GM15510 (cell line): ENCODE results near the gene ITM2A.

Source experiments
- POLR2A ChIP-seq: IDR thresholded peaks from 3 replicates; pipeline ENCODE4 v1.6.1; 2011; ENCODE audit warnings: borderline replicate concordance; ENCODE audit not compliant: insufficient read length; ENCODE audit errors: extremely low read depth

Gene ITM2A

GRCh38 chrX:79366873-79367749 lies at the start of gene ITM2A:
Gene ITM2A, minus strand, starts transcription at chrX:79367334. Its CDS starts 119 bp downstream, at chrX:79367215.
- peak; percentile 33 for TF ChIP-seq POLR2A

- TF ChIP-seq POLR2A: no peak
Observed at GRCh38 chrX:79415056-79415455, 47.9 kb upstream of the ITM2A start.

- TF ChIP-seq POLR2A: no peak
Observed at GRCh38 chrX:79413963-79414362, 46.8 kb upstream of the ITM2A start.

DNA sequence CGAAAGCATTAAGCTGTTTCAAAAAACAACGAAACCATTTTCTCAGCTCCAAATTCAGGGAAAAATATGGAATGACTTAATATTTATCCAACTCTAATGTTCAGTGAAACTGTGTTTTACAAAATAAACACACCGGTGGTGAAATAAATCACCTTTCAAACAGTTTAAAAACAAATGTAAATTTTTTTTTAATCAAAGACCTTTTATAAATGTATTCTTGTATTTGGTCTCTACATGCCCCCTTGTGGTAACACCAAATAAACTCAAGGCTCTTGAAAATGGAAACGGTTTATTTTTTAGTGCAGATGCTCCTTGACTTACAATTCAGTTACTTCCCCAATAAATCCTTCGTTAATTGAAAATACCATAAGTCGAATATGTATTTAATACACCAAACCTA lies 45.8 kb upstream of the ITM2A start:
- no peak for TF ChIP-seq POLR2A

DNA sequence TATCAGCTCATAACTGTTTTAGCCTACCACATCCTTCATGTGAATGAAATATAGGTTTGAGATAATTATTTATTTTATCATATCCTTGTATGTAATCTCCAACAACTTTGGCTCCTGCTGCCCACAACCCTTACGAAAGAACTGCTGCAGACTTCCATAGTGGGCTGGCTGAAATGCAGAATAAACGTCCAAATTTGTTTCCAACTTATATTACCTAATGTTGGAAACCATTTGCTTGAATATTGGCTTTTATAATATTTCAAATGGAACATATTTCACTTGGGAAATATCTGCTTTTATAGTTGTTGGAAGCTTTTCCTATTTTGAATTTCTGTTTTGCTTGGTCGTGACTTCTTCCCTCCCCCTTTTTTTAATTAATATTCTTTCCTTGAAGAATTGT lies 45.0 kb upstream of the ITM2A start:
- no peak for TF ChIP-seq POLR2A

DNA sequence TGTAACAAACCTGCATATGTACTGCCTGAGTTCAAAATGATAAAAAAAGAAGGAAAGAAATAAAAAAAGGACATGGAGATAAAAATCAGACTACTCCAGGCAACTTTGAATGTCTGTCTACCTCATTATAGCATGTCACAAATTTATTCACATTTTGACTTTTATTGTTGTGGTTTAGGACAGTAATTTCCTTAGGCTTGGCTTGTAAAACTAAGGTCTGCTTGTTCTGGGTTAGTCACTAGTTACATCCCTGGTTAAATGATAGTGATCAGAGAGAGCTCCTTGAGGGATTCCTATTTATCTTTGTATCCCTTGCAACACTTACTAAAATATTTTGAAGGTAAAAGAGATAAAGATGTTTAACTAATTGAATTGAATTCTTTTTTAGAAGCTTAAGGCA lies 42.5 kb upstream of the ITM2A start:
- no peak for TF ChIP-seq POLR2A

DNA sequence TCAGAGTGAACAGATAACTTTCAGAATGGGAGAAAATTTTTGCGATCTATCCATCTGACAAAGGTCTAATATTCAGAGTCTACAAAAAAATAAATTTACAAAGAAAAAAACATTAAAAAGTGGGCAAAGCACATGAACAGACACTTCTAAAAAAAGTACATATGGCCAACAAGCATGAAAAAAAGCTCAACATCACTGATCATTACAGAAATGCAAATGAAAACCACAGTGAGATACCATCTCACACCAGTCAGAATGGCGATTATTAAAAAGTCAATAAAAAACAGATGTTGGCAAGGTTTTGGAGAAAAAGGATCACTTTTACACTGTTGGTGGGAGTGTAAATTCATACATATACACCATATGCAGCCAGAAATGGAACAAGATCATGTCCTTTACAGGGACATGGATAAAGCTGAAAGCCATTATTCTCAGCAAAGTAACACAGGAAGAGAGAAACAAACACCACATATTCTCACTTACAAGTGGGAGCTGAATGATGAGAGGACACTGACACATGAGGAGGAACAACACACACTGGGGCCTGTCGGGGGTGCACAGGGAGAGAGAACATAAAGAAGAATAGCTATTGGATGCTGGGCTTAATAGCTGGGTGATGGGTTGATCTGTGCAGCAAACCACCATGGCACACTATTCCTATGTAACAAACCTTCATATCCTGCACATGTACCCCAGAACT lies 41.6 kb upstream of the ITM2A start:
- no peak for TF ChIP-seq POLR2A

DNA sequence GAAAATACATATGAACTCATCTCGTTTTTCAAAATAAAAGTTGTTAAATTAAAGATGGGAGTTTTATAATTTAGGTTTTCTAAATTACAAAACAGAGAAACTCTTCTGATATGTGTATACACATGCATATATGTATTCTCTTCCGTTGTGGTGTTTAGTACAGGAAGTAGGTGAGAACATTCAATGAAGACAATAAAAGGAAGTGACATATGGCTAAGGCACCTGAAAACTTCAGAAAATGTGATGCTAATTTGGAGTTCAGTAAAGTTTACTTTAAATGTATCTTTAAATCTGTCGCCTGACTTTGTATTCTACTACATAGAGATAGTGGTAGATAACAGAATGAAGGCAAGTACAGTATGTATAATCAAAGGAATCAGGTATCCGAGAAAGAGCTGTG lies 33.5 kb upstream of the ITM2A start:
- TF ChIP-seq POLR2A: no peak

DNA sequence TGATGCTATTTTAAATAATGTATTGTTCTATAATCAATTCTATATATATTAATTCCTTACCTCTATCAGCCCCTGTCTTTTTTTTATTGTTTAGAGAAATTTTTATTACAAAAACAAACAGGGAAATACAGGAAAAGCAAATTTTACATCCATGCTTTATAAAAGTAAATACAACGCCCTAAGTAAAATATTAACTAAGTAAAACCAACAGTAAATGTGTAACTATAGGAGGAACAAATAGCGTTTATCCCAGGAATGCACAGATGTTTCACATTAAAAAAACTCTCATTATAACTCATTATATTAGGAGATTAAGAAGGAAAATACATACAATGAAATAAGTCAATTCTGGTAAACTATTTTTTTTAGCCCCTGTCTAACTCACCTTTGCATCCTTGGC lies 8.2 kb upstream of the ITM2A start:
- TF ChIP-seq POLR2A: no peak

- TF ChIP-seq POLR2A: no peak
Observed at GRCh38 chrX:79371640-79372039, 4.5 kb upstream of the ITM2A start.

- TF ChIP-seq POLR2A: no peak
Observed at GRCh38 chrX:79371101-79371500, 4.0 kb upstream of the ITM2A start.

DNA sequence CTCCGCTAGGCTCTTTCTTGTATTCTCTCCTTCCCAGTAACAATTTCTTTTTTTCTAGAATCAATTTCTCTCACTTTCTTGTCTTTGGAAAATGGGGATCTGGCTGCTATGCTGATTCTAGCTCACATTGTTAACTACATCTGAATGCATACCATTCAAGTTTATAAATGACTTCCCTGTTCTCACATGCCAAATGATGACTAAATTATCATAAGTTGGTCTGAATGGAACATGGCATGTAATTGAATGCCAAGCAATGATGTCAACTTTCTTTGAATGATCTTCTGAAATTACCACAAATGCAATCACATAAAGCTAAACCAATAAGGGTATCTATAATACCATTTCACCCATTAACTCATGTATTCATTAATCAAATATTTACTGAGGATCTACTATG lies 2.7 kb upstream of the ITM2A start:
- no peak for TF ChIP-seq POLR2A

DNA sequence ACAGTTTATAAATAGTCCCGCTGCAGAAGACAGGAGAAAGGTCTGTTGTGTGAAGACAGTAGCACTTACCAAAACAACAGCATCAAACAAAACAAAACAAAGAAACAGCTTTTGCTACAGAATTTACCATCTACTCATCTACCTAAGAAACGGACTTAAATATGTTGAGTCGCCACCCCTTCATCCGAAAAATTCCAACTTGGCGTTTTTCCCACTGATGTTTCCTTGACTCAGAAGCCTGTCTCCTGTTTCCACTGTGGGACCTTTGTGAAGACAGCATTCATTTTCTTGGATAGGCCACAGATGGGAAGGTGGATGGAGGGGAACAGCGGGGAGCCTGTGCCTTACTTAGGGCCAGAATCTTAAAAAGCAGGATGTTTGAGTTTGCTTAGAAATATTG lies 1.3 kb upstream of the ITM2A start:
- no peak for TF ChIP-seq POLR2A

GRCh38 chrX:79367907-79368306 lies 773 bp upstream of the ITM2A start:
- TF ChIP-seq POLR2A: no peak

- TF ChIP-seq POLR2A: no peak
Observed at GRCh38 chrX:79366556-79366872, 620 bp downstream of the ITM2A start.

DNA sequence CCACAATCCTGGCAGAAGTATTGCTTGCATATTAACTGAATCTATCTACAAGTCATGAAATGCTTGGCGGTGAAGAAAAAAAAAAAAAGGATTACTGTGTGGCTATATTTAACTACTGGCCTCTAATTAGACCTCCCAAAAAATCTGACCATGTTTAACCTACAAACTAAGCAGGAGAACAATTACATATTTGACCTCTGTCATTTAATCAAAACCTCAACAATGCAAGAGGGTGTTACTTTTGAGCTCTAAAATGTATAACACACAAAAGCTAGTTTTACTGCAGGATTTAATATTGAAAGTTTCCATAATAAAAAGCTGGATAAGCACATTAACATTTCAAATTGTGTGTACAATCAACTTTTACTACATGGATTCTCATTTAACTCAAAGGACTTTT lies 1.5 kb downstream of the ITM2A start:
- no peak for TF ChIP-seq POLR2A
